ENCODE data around the gene PARP3. TPM values are rescaled to one million over a fixed set of nuclear protein-coding genes. Genes with fewer than 3 reads are reported as not detected.
"Not testable (repeated sequence)": the region's sequence is repeated elsewhere in the genome, so short reads cannot be mapped to it uniquely, and the experiment has no call there.

Gene PARP3
- total RNA-seq (2014; rRNA removed; shearing (Covaris generic)), result 4.4 and 8.9 TPM in 2 replicates

DNA sequence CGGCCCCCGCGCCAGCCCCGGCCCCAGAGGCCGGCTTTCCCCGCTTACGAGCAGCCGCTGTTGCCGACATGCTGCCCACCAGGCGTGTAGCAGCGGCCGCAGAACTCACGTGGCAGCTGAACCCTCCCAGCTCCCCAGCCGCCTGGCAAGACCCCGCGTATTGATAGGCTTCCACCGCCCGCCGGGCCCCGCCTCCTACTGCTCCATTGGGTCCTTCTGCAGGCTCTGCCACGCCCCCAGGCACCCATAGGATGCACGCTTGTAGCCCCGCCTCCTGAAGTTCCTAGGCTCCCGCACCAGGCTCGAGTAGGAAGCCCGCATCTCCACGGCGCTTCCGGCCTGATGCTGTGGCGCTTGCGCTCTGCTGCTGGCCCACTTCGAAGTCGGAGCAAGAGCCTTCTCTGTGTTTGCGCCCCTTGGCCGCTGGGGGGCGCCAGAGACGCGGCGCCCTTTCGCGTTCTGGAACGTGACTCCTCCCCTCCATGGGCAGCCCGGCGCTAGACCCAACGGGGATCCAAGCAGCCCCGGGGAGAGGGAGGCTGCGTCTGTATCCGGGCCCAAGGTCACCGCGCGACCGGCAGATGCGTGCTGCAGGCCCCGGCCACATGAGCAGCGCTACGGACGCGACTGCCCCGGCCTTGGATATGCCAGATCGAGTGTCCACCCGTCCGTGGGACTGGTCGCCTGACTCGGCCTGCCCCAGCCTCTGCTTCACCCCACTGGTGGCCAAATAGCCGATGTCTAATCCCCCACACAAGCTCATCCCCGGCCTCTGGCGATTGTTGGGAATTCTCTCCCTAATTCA lies at the start of gene PARP3, which contains the start of gene RRP9:
PARP3 (plus strand) TSS at position 566 of the 805 bp plus-strand sequence. CDS start 993 bp downstream, outside the sequence.
RRP9 (minus strand) TSS at position 107 of the 805 bp plus-strand sequence; CDS start at position 70, 37 bp downstream.
- DNase-seq (ENCODE audit: low read depth), result peak; percentile 99

DNA sequence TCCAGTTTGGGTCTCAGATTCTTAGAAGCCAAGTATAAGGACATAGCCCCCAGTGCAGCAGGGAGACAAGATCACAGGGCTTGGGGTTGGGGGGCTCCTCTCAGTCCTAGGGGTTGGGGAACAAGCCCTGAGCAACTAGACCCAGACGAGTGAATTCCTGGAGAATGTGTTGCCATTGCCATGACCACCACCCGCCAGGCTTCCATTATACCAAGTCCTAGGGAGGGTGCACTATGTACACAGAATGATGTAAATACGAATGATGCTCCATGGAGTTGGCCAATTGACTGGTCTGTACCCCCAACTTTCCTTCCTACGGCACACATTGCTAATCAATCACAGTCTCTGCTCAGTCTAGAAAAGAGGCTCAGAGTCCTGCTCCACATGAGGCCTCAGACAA lies 47.8 kb upstream of the PARP3 start:
- DNase-seq (ENCODE audit: low read depth), result no peak

DNA sequence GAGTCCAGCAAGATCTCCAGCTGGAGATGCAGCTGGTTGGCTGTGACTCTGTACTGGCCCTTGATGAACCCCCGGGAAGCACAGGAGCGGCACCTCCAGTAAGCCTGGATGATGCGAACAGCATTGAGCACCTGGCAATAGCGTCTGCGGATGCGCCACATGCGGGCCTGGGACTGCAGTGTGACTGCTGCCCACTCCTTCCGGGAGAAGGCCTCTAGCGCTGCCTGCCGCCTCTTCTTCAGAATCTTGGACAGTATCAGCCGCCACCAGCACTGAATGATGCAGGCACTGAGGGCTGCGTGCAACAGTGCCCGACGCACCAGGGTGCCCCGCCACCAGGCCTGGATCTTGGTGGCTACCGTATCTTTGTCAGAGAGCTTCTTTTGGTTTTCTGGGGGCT lies 47.2 kb upstream of the PARP3 start:
- no peak for DNase-seq (ENCODE audit: low read depth)

DNA sequence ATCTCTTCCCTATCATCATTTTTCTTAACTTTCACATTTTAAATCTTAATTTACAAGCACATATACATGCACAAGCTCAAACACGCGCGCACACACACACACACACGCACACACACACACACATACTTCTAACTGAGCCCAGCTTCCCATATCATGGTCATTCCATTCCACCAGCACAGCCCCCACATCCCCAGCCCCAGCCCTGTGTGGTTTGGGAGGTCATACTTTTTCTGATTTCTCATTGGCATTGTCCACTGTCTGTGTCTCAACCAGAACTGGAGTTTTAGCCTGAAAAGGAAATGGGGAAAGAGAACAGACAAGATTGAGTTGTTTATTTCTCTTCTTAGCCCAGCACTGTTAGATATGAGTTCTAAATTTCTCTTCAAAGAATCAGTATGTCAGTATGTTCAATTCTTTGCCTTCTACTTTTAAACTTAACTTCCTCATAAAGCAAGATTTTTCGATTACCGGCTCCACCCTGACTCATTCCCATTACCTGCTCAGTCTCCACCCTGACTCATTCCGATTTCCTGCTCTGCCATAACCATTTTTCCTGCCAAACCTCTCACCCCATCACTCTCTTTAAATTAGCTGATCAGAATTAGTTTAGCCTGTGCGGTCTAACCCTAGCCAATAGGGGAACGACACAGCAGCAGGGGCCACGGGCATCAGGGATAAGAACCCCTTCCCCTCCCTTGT lies 45.4 kb upstream of the PARP3 start:
- no peak for DNase-seq (ENCODE audit: low read depth)

DNA sequence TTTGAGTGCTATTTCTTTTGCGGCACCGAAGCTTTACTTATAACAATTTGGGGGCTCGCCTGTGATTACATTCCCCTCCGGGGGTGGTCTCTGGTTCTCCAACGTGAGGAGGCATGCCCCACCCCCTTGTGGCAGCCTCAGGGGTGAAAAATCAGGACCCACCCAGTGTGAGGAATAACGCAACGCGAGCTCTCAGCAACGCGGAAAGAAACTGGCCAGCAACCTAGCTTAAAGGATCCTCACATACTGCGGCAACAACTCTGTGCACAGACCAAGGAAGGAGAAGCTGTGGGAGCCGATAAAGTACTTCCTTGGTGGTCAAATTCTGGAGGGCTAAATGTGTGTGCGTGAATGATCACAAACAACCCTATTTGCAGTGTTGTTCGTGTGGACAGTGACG lies 44.8 kb upstream of the PARP3 start:
- no peak for DNase-seq (ENCODE audit: low read depth)

DNA sequence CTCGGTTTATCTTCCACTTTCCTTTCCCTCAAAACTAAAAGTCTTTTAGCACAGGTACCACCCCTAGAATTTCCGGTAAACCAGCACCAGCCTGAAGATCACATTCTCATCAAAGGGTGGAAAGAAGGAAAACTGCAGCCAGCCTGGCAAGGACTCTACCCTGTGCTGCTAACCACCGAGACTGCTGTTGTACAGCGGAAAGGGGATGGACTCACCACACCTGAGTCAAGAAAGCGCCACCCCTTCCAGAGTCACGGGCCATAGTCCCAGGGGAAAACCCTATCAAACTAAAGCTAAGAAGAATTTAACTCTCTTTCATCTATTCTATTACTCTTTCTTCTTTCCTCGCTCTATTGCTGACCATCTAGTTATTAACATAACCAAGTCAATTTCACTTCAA lies 42.1 kb upstream of the PARP3 start:
- DNase-seq (ENCODE audit: low read depth), result not testable (repeated sequence)

DNA sequence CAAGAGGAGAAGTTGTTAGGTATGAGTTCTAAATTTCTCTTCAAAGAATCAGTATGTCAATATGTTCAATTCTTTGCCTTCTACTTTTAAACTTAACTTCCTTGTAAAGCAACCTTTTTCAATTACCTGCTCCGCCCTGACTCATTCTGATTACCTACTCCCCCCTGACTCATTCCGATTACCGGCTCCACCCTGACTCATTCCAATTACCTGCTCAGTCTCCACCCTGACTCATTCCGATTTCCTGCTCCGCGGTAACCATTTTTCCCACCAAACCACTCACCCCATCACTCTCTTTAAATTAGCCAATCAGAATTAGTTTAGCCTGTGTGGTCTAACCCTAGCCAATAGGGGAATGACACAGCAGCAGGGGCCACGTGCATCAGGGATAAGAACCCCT lies 39.8 kb upstream of the PARP3 start:
- DNase-seq (ENCODE audit: low read depth), result peak; percentile 71

DNA sequence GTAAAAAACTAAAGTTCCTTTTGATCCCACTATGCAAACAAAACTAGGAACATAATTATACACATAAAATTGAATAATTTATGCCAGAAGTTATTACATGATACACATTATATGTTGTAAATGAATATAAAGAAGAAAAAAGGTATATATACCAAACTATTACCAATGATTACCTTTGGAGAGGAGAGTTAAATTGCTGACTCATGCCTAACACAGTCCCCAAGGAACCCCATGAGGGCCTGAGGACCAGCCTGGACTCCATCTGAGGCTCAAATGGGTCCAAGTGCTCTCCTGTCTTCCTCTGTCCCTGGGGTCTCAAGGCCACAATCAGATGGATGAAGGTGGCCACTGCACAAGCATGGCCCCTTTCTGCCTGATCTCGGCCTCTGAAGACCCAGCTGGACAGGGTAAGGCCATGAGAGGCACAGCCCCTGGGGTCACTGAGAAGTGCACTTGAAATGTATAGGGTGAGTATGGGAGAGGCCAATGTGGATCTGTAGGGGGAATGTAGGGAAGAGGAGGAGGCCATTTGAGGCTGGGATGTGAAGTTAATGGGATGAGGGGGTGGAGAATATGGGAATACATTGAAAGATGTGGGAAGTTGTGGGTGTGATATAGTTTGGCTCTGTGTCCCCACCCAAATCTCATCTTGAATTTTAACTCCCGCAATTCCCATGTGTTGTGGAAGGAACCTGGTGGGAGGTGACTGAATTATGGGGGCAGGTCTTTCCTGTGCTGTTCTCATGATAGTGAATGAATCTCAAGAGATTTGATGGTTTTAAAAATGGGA lies 37.9 kb upstream of the PARP3 start:
- no peak for DNase-seq (ENCODE audit: low read depth)

DNA sequence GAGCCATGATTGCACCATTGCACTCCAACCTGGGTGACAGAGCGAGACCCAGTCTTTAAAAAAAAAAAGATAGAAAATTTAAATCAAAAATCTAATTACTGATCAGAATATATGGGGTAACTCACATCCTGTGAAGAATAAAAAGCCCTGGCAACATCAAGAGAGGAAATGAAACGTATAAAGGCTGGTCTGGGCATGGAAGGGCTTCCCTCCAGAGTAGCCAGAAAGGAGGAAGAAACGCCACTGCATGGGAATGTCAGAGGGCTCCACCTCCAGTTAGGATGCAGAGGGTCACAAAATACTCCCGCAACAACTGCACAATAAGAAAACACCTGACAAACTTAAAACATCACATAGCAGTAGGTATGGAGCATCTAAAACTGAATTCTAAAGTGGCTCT lies 34.1 kb upstream of the PARP3 start:
- no peak for DNase-seq (ENCODE audit: low read depth)

DNA sequence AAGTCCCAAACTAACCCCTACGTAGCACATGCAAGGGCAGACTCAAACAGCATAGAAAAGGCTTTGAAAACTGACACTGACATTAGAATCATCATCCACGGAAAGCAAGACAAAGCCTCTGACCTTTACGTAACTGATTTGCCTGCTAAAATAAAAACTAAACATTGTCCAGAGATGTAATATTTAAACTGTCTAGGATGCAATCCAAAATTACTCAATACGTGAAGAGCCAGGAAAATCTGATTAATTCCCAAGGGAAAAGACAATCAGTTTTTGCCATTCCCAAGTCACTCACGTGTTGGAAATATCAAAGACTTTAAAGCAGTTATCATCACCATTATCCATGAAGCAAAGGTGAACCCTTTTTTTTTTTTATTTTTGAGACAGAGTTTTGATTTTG lies 25.7 kb upstream of the PARP3 start:
- DNase-seq (ENCODE audit: low read depth), result no peak

DNA sequence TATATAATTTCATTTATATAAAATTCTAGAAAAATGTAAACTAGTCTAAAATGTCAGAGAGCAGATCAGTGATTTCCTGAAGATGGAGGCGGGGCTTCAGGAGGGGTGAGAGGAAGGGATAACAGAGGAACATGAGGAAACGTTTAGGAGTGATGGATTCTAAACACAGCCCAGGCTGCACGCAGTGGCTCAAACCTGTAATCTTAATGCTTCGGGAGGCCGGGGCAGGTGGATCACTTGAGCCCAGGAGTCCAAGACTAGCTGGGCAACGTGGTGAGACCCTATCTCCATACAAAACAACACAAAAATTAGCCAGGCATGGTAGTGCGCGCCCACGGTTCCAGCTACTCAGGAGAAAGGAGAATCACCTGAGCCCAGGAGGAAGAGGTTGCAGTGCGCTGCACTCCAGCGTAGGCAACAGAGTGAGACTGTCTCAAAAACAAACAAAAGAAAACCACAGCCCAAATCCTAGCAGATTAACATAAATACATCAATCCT lies 21.0 kb upstream of the PARP3 start:
- no peak for DNase-seq (ENCODE audit: low read depth)

DNA sequence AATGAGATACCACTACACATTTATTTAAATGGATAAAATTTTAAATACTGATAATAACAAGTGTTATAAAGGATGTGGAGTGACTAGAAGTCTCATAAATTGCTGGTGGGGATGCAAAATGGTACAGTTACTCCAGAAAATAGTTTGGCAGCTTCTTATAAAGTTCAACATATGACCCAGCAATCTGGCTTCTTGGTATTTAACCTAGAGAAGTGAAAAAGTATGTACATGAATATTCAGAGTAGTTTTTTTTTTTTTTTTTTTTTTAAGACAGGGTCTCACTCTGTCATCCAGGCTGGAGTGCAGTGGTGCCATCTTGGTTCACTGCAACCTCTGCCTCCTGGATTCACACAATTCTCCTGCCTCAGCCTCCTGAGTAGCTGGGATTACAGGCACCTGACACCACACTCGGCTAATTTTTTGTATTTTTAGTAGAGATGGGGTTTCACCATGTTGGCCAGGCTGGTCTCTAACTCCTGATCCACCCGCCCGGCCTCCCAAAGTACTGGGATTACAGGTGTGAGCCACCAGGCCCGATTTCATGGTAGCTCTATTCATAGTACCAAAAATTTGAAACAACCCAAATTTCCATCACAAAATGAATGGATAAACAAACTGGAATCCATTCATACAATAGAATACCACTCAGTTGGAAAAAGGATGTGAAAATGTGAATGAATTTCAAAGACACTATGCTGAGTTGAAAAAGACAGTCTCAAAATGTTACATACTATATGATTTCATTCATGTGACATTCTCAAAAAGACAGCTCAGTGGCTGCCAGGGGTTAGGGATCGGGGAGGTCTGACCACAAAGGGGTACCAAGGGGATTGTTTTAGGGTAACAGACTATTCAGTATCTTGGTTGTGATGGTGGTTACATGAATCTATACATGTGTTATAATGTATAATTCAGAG lies 14.8 kb upstream of the PARP3 start:
- no peak for DNase-seq (ENCODE audit: low read depth)

DNA sequence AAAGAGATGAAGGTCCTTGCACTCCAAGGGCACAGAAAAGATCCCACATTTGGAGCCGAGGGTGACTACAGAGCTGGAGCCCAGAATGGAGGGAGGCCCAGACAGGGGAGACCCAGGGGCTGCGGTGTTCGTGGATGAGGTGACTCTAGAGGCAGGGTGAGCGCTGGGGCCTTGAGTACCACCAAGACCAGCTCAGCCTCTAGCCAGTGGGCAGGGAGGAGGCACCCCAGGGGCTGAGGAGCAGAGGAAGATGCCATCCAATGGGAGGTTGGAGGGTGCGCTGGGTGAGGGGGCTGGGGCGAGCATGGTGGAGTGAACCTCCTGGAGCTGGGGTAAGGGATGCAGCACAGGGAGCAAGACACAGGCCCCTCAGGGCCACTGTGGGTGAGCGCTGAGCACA lies 13.7 kb upstream of the PARP3 start:
- no peak for DNase-seq (ENCODE audit: low read depth)

DNA sequence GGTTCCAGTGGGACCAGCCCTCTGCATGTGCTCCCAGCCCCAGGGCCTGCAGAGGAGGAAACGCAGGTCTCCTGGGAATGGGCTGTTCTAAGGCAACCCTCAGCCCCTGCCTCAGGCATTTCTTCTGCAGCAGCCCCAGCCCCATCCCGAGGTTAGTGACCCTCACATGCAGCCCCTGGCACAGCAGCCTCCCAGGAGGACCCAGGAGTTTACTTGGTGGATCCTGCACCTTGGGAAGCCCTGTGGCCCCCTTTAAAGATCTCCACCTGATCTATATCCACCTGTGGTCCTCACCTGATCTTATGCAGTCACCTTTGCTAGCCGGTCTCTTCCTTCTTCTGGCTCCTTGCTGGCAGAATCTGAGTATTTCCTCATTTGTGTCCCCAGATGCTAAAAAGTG lies 13.2 kb upstream of the PARP3 start:
- DNase-seq (ENCODE audit: low read depth), result not testable (repeated sequence)

DNA sequence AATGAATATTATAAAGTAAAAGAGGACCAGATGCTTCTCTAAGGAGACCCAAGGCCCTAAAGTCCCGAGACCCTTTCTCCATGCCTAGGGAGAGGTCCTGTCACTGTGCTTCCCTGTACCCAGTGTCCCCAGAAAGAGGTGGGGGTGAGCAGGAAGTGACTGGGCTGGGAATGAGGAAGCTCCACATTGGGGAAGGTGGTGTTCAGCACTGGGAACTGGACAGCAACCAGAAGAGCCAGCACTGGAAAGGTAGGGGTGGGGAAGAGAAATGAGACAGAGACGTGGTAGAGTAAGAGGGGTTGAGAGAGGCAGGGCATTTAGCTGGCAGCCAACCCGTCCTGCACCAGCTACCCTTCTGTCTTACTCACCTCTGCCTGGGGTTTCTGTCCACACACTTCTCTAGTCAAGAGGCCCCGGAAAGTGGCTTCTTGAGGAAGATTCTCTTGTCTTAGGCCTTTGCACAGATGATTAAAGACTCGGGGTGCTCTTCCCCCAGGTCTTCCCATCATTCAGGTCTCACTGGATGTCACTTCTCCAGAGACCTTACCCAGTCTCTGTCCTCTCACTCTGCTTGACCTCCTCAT lies 12.7 kb upstream of the PARP3 start:
- DNase-seq (ENCODE audit: low read depth), result no peak

DNA sequence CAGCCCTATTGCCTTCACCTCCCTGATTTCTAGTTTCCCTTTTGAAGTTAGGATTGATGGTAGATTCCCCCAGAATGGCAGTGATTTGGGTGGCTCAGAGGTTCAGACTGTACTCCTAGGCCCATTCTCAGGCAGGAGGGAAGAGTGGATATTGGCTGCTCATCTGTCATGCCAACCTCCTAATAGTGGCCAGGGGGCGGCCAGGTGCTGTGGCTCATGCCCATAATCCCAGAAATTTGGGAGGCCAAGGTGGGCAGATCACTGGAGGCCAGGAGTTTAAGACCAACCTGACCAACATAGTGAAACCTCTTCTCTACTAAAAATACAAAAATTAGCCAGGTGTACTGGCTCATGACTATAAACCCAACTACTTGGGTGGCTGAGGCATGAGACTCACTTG lies 11.7 kb upstream of the PARP3 start:
- no peak for DNase-seq (ENCODE audit: low read depth)

DNA sequence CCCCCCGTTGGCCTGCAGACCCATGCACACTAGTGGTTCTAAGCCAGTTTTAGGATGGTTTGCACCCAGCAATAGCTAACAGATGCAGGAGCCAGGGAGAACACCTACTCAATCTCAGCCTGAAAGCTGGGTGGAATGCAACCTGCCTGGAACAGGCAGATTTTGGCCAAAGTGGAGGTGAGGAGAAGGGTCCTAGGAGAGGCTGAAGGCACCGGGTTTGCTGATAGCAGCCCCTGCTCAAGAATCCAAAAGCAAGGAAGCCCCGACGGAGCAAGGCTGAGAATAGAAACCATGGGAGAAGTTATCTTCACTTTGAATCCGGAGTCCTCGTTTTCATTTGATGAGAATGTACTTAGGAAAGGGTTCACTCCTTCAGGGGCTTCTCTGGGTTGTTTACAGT lies 10.4 kb upstream of the PARP3 start:
- no peak for DNase-seq (ENCODE audit: low read depth)

DNA sequence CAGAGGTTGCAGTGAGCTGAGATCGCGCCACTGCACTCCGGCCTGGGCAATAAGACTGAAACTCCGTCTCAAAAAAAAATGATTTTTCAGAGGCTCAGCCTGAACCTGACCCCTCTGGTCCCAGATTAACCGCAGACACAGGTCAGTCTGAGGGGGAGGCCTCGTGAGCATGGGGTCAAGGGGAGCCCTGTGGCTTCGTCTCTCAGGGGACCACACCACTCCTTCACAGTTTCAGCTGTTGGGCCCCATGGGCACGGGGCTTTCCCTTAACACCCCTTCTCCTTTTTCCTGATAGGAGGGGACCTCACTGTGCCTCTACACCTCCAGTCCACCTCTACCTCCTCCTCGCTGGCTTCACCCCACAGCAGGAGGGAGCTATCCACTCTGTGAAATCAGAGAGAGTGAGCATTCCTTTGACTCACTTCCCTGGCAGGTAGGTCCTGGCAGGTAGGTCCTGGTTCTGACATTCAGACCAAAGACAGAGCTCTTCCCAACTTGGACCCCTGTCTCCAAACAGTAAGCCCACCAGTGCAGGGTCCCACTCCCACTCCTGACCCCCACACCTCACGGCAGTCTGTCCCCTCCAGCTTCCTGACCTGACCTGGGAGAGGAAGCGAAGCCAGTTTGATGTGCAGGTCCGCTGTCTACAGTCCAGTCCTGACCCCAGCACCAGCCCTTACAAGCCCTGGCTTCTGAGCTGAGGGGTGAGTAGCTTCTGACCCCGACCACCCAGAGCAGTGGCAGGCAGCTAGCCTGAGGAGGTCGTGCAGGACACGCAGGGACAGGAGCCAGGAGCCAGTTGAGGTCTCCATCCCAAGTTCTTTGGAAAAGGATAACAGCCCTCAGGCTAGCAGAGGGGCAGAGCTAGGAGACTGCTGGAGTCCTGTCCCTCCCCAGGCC lies 9.4 kb upstream of the PARP3 start:
- DNase-seq (ENCODE audit: low read depth), result no peak

DNA sequence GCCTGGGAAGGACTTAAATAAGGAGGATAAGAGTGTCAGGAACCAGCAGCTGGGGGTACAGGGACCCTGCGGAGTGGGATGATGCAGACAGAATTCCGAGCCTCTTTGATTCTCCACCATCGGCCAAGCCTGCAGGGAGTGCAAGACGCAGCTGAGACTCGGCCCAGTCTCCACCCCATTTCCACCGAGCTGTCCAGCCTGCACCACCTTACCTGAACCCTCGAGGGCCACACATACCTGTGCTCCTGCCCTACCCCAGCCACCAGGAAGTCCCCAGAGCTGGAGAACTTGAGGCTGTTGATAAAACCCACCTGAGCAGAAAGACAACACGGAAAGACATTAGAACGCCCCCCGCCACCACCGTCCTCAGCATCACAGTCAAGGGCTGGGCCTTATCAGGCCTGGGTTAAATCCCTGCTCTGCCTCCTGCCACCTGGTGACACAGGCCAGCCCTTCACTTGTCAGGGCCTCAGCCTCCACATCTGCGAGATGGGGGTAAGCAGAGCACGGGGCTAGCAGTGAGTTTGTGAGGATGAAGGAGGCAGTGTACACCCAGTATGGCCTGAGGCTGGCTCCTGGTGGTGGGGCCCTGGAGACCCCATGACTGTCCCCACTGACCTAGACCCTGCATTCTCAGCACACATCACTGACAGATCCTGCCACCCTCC lies 8.6 kb upstream of the PARP3 start:
- no peak for DNase-seq (ENCODE audit: low read depth)

Measured in Daoy (cell line).